Esophagus muscularis mucosa (tissue), 4 donors: Measurements from ENCODE around the gene MAML1. TPM values are rescaled to one million over a fixed set of nuclear protein-coding genes. Genes with fewer than 3 reads are reported as not detected.
A peak's percentile ranks its signal among the peaks of the same experiment; 100 is the strongest.
"Not testable (repeated sequence)": the region's sequence is repeated elsewhere in the genome, so short reads cannot be mapped to it uniquely, and the experiment has no call there.

Experiments
- DNase-seq: peaks from one replicate; pipeline ENCODE4 v3.0.0-alpha.2; 2017; ENCODE audit errors: extremely low spot score
- H3K27ac ChIP-seq, 4 donors: fragments of 200-600 bp; sonication (generic); replicated peaks in 1 of 4; 1 replicate in 3 of 4; 2 replicates in 1 of 4; pipeline ENCODE4 v1.5.1; 2016 to 2019; ENCODE audit warnings: mild to moderate bottlenecking in 1 of 4
- H3K27me3 ChIP-seq, 4 donors: fragments of 200-600 bp; sonication (generic); one replicate each; pipeline versions ENCODE4 v1.5.1 to v1.6.0; 2016 to 2019
- H3K36me3 ChIP-seq, 4 donors: fragments of 200-600 bp; sonication (generic); one replicate each; pipeline ENCODE4 v1.5.1; 2016 to 2019
- H3K4me1 ChIP-seq, 4 donors: fragments of 200-600 bp; sonication (generic); one replicate each; pipeline ENCODE4 v1.5.1; 2016 to 2019
- H3K4me3 ChIP-seq, 4 donors: fragments of 200-600 bp; sonication (generic); 1 replicate in 2 of 4; 2 replicates in 2 of 4; pipeline ENCODE4 v1.5.1; 2016 to 2019; ENCODE audit warnings: mild to moderate bottlenecking in 4 of 4, moderate library complexity in 1 of 4
- H3K9me3 ChIP-seq, 4 donors: fragments of 200-600 bp; sonication (generic); 1 replicate in 3 of 4; 2 replicates in 1 of 4; pipeline ENCODE4 v1.5.1; 2016 to 2019
- EP300 ChIP-seq: sonication (generic); formaldehyde crosslinking; IDR thresholded peaks from one replicate; pipeline ENCODE4 v1.6.1; 2017; ENCODE audit warnings: antibody characterized with exemption
- POLR2A ChIP-seq: fragments of 450-650 bp; IDR thresholded peaks from one replicate; pipeline ENCODE4 v1.6.1; 2017; ENCODE audit warnings: antibody characterized with exemption, moderate library complexity, mild to moderate bottlenecking, low read depth
- POLR2AphosphoS5 ChIP-seq, 2 donors: sonication (generic); formaldehyde crosslinking; IDR thresholded peaks; one replicate each; pipeline ENCODE4 v1.6.1; 2017; ENCODE audit warnings: antibody characterized with exemption in 2 of 2
- WGBS: methylation state at CpG from one replicate; pipeline ENCODE4 v1.1.5; 2018; 5-methylcytosine and 5-hydroxymethylcytosine counted together
- intact Hi-C: fragments of 100-400 bp; cut with DNase I; formaldehyde crosslinking; loops from one replicate; pipeline ENCODE4 v1.15.1; 2023
- total RNA-seq, 4 donors: library from RNA; depleted of rRNA; stranded (reverse); fragments of >200 nt; gene quantifications; one replicate each; pipeline versions ENCODE4 v1.1.0 to v1.2.1, GENCODE V29; 2016
- TF ChIP-seq, protein P1 (sequence below), 3 experiments: fragments of 200-600 bp in 2 of 3; fragments of 450-650 bp in 1 of 3; sonication (generic) in 2 of 3; IDR thresholded peaks; one replicate each; pipeline ENCODE4 v1.5.1; 2017 to 2019; ENCODE audit warnings: antibody characterized with exemption in 3 of 3, mild to moderate bottlenecking in 2 of 3, moderate library complexity in 1 of 3

The MAML1 gene
- total RNA-seq, 4 donors from 2014 or later: 21.4 to 60.9 (median 36.4) TPM

DNA sequence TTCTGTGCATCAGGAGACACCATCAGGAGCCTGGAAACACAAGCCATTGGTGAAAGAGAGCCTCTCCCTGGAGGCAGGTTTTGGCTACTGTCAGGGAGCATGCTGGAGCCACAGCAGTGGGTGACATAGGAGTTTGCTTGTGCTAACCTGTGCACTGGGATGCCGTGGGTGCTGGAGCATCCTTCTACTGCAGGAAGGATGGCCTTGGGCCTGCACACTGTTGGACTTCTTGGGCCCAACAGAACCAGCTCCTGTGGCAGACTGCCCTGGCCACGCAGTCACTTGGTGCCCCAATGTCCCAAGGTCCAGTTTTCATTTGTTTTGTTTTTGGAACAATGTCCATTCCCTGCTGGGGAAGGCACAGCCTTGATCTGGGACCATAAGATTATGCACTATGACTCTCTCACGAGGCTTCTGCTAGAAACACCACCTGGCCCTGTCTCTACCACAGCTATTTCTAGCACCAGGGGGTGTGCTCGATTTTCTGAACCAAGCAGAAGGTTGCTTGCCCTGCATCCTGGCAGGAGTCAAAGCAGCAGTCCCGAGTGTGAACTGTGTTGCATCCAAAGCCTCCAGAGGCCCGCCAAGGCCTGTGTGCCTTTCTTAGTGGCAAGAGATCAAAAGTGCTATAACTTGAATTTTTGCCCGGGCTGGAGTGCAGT, 55.7 kb downstream of the MAML1 start:
- H3K9me3 ChIP-seq: no peaks in the 10 kb centered on the region
- intact Hi-C loops: no loop called here
- peaks cover 0 to 4% (median 0%) of the 10 kb centered on the region in 4 donors for H3K36me3 ChIP-seq
- H3K27me3 ChIP-seq: no peaks in the 10 kb centered on the region
- WGBS: 89% methylated on average over 6 of the region's 7 CpGs
- TF ChIP-seq, protein P1, sequence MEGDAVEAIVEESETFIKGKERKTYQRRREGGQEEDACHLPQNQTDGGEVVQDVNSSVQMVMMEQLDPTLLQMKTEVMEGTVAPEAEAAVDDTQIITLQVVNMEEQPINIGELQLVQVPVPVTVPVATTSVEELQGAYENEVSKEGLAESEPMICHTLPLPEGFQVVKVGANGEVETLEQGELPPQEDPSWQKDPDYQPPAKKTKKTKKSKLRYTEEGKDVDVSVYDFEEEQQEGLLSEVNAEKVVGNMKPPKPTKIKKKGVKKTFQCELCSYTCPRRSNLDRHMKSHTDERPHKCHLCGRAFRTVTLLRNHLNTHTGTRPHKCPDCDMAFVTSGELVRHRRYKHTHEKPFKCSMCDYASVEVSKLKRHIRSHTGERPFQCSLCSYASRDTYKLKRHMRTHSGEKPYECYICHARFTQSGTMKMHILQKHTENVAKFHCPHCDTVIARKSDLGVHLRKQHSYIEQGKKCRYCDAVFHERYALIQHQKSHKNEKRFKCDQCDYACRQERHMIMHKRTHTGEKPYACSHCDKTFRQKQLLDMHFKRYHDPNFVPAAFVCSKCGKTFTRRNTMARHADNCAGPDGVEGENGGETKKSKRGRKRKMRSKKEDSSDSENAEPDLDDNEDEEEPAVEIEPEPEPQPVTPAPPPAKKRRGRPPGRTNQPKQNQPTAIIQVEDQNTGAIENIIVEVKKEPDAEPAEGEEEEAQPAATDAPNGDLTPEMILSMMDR (IDR thresholded peaks at IDR 0.05): no peak
- TF ChIP-seq POLR2AphosphoS5 (IDR thresholded peaks at IDR 0.05) (no peak), POLR2A (no peak), EP300 (no peak)
- DNase-seq: no peak
- peaks cover 13 to 22% (median 16%) of the 10 kb centered on the region in 4 donors for H3K4me1 ChIP-seq
- H3K27ac ChIP-seq: no peak overlapping the region
- no peak overlapping the region for H3K4me3 ChIP-seq

DNA sequence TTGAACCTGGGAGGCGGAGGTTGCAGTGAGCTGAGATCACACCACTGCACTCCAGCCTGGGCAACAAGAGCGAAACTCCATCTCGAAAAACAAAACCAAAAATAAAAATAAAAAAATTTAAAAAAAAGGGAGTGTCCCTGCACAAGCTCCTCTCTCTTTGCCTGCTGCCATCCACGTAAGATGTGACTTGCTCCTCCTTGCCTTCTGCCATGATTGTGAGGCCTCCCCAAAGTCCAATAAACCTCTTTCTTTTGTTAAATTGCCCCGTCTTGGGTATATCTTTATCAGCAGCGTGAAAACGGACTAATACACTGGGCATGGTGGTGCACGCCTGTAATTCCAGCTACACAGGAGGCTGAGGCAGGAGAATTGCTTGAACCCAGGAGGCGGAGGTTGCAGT, 56.7 kb downstream of the MAML1 start:
- peaks cover 22 to 31% (median 25%) of the 10 kb centered on the region in 4 donors for H3K4me1 ChIP-seq
- H3K27me3 ChIP-seq, H3K4me3 ChIP-seq, H3K9me3 ChIP-seq, DNase-seq, H3K36me3 ChIP-seq, intact Hi-C loops, H3K27ac ChIP-seq: not testable (repeated sequence)
- WGBS: 94% methylated on average over 9 of the region's 9 CpGs

DNA sequence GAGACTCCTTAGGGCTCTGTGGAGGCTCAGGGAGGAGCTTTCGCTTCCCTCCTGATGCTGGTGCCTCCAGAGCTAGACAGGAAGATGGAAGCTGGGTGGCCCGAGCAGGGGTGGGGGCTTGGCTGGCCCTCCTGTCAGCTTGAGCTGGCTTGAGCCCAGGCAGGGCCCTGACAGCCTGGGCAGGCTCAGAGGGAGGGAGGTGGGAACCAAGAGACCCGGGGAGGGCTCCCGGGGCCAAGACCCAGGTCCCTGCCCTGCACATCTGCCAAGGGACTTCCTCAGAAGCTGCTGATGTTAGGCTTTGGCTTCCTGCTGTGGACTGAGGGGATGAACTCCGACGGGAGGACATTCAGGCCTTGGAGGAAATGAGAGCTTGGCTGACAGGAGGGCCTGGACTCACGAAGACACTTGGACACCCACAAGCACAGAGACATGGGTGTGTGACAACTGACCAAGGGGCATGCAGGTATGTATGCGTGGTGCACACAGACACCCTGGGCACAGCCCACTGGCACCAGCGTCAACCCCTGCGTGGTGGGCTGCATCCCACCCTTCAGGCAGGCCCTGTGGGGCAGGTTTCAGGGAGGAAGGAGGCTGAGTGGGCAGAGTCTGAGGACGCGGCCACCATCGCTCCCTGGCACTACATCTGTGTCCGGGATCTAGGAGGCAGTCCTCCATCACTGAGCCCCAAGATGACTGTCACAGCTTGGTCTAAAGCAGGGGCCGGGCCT, 59.4 kb downstream of the MAML1 start:
- Histone ChIP-seq H3K27me3 (no peaks in the 10 kb centered on the region), H3K36me3 (peaks cover 0 to 7% (median 0%) of the 10 kb centered on the region in 4 donors), H3K27ac (peak overlapping the region; percentile 50 to 73 (median 66)), H3K4me1 (peaks cover 46 to 56% (median 52%) of the 10 kb centered on the region in 4 donors), H3K4me3 (no peak overlapping the region), H3K9me3 (no peaks in the 10 kb centered on the region)
- TF ChIP-seq POLR2AphosphoS5 (IDR thresholded peaks at IDR 0.05) (no peak), EP300 (no peak), POLR2A (no peak)
- TF ChIP-seq, protein P1 (IDR thresholded peaks at IDR 0.05): no peak
- WGBS: 54% methylated on average over 6 of the region's 15 CpGs
- no peak for DNase-seq
- intact Hi-C loops: no loop called here

DNA sequence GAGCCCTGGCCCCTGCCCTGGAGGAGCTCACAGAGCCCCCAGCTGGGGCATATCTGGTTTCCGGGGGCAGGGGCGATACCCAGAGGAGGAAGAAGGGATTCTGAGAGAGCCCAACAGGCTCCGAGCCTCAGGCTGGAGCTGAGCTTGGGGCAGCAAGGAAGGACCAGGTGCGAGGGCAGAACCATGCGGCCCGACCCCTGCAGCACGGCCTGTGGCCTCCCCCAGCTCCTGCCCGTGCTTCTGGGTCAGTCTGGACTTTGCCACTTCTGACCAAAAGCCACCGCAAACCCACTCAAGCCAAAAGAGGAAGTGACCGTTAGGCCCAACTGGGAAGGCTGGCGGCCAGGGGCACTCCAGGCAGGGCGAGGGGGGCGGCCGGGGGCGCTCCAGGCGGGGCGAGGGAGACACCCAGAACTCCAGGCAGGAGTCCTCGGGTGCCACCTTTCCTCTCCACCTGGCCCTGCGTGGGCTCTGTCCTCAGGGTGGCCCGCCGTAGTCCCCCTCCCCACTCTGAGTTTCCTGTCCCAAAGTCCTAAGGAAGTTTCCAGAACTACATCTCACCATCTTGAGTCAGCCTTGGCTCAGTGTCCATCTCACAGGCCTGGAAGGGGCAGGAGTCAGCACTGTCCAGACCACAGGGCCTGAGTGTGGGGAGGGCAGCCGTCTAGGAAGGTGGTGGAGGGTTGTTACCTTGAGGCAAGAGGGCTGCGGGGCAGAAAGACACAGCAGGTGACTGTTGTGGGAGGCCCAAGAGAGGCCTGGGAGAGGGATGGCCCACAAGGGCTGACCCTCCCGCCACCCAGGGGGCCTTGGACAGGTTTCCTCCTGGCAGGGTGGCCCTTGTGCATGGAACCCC, 60.2 kb downstream of the MAML1 start:
- H3K9me3 ChIP-seq: no peaks in the 10 kb centered on the region
- no peak for DNase-seq
- 71% methylated on average over 23 of the region's 24 CpGs for WGBS
- intact Hi-C loops: no loop called here
- TF ChIP-seq POLR2AphosphoS5 (IDR thresholded peaks at IDR 0.05) (no peak), POLR2A (no peak), EP300 (no peak)
- TF ChIP-seq, protein P1 (IDR thresholded peaks at IDR 0.05): no peak
- no peaks in the 10 kb centered on the region for H3K27me3 ChIP-seq
- H3K4me3 ChIP-seq: no peak overlapping the region
- H3K27ac ChIP-seq: peak overlapping the region; percentile 50 to 73 (median 66)
- H3K36me3 ChIP-seq: peaks cover 6 to 15% (median 7%) of the 10 kb centered on the region in 4 donors
- H3K4me1 ChIP-seq: peaks cover 48 to 58% (median 55%) of the 10 kb centered on the region in 4 donors
